Measurements from ENCODE around the gene SLC13A2. TPM values are rescaled to one million over a fixed set of nuclear protein-coding genes. Genes with fewer than 3 reads are reported as not detected.

The SLC13A2 gene
- total and polyA plus RNA-seq, 9 of the 15 experiments (the other 6 are each of a cell fraction or from before 2014, with no cell fraction given), result 0.13 TPM; not detected in 8

GRCh38 chr17:28528327-28529012 lies 55.0 kb downstream of the SLC13A2 start (continued):
- TF ChIP-seq ATF3 (IDR thresholded peaks at IDR 0.05), result 0 out of 2 replicates have a peak, but pooled peaks have one; percentile 45
- no peak for TF ChIP-seq ATF3 (CRISPR knock-in tag; conservative IDR thresholded peaks at IDR 0.05)
- no peak for TF ChIP-seq HDAC3 (IDR thresholded peaks at IDR 0.05; ENCODE audit: borderline replicate concordance, partially characterized antibody)
- no peak for TF ChIP-seq ZNF436 (CRISPR knock-in tag; IDR thresholded peaks at IDR 0.05)
- TF ChIP-seq ZNF140 (CRISPR knock-in tag; IDR thresholded peaks at IDR 0.05), result no peak
- TF ChIP-seq TAF7 (tag; IDR thresholded peaks at IDR 0.05), result no peak
- no peak for TF ChIP-seq ZBTB1 (CRISPR knock-in tag; IDR thresholded peaks at IDR 0.05; ENCODE audit: borderline replicate concordance, low read depth)
- peak; percentile 86 for TF ChIP-seq RFX1 (IDR thresholded peaks at IDR 0.05)
- no peak for TF ChIP-seq ERF (CRISPR knock-in tag; IDR thresholded peaks at IDR 0.05)
- no peak for TF ChIP-seq KLF1 (tag; IDR thresholded peaks at IDR 0.05)
- peak; percentile 13; the same call in 1 of the 2 replicates for TF ChIP-seq CBFA2T3 (IDR thresholded peaks at IDR 0.05)
- TF ChIP-seq ZNF57 (CRISPR knock-in tag; IDR thresholded peaks at IDR 0.05), result no peak
- TF ChIP-seq YY1 (IDR thresholded peaks at IDR 0.05; ENCODE audit: borderline replicate concordance in 1 of 3, control insufficient read depth in 1 of 3, extremely low read depth in 1 of 3, insufficient read depth in 3 of 3, insufficient read length in 1 of 3, insufficient replicate concordance in 2 of 3, low read depth in 1 of 3, low read length in 2 of 3), result peak in 1 of 3 experiments; percentile 65
- TF ChIP-seq GABPA (tag; conservative IDR thresholded peaks at IDR 0.05; ENCODE audit: low read depth), result no peak
- TF ChIP-seq JUN (IDR thresholded peaks at IDR 0.05; ENCODE audit: borderline replicate concordance, low read depth, low read length), result no peak
- TF ChIP-seq JUN (CRISPR knock-in tag; IDR thresholded peaks at IDR 0.05; ENCODE audit: borderline replicate concordance), result no peak
- TF ChIP-seq BMI1 (IDR thresholded peaks at IDR 0.05; ENCODE audit: low read length), result no peak
- TF ChIP-seq THAP7 (CRISPR knock-in tag; IDR thresholded peaks at IDR 0.05), result no peak
- TF ChIP-seq SIN3A (IDR thresholded peaks at IDR 0.05; ENCODE audit: borderline replicate concordance in 2 of 2, control insufficient read depth in 1 of 2, low read depth in 2 of 2, low read length in 2 of 2), result no peak
- no peak for TF ChIP-seq ILF3 (IDR thresholded peaks at IDR 0.05; ENCODE audit: borderline replicate concordance)
- 0 out of 2 replicates have a peak, but pooled peaks have one; percentile 46 for TF ChIP-seq THRA (IDR thresholded peaks at IDR 0.05)
- TF ChIP-seq, protein P1, sequence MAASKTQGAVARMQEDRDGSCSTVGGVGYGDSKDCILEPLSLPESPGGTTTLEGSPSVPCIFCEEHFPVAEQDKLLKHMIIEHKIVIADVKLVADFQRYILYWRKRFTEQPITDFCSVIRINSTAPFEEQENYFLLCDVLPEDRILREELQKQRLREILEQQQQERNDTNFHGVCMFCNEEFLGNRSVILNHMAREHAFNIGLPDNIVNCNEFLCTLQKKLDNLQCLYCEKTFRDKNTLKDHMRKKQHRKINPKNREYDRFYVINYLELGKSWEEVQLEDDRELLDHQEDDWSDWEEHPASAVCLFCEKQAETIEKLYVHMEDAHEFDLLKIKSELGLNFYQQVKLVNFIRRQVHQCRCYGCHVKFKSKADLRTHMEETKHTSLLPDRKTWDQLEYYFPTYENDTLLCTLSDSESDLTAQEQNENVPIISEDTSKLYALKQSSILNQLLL (CRISPR knock-in tag; IDR thresholded peaks at IDR 0.05; ENCODE audit: borderline replicate concordance), result no peak
- TF ChIP-seq ZNF23 (CRISPR knock-in tag; IDR thresholded peaks at IDR 0.05), result no peak
- no peak for TF ChIP-seq EZH2 (IDR thresholded peaks at IDR 0.05; ENCODE audit: borderline replicate concordance, low read depth, low read length)
